Measurements from ENCODE around the gene SNF8.

- TF ChIP-seq CTCF (IDR thresholded peaks at IDR 0.05; ENCODE audit: low read depth, low read length) (no peak), POLR2A (IDR thresholded peaks at IDR 0.05; ENCODE audit: extremely low read depth, insufficient read length) (no peak), MAX (IDR thresholded peaks at IDR 0.05; ENCODE audit: low read depth, low read length) (no peak)
Observed at GRCh38 chr17:48893646-48894508, 50.8 kb downstream of the SNF8 start.
